Natural killer cell (primary cell): ENCODE measurements around the gene RAP2C. TPM values are rescaled to one million over a fixed set of nuclear protein-coding genes. Genes with fewer than 3 reads are reported as not detected.

Experiments
- ATAC-seq, 3 donors: fragments of 150-1000 bp in 2 of 3; fragments of 200-7000 bp in 1 of 3; cut with Tn5 transposase; 1 replicate in 1 of 3; 2 replicates in 2 of 3; pipeline ENCODE4 v1.10.0; 2021; ENCODE audit warnings: mild to moderate bottlenecking in 2 of 3, moderate library complexity in 2 of 3
- DNase-seq, 2 donors: peaks; one replicate each; pipeline versions ENCODE4 v3.0.0 to v3.0.0-alpha.2; 2013 to 2021; ENCODE audit warnings: mixed read lengths in 1 of 2
- H3K27ac ChIP-seq: one replicate; pipeline ENCODE4 v1.5.1; 2013; ENCODE audit warnings: mild to moderate bottlenecking, low read length
- H3K27me3 ChIP-seq: one replicate; pipeline ENCODE4 v1.6.1; 2013; ENCODE audit warnings: low read length; ENCODE audit not compliant: control insufficient read depth, insufficient read depth
- H3K36me3 ChIP-seq: one replicate; pipeline ENCODE4 v1.6.1; 2013; ENCODE audit warnings: low read length; ENCODE audit not compliant: control insufficient read depth, insufficient read depth
- H3K4me1 ChIP-seq: one replicate; pipeline ENCODE4 v1.6.1; 2013; ENCODE audit warnings: low read length; ENCODE audit not compliant: control insufficient read depth, insufficient read depth
- H3K4me3 ChIP-seq: one replicate; pipeline ENCODE4 v1.5.1; 2013; ENCODE audit warnings: low read length
- H3K9me3 ChIP-seq: one replicate; pipeline ENCODE4 v1.6.1; 2013; ENCODE audit warnings: low read length; ENCODE audit not compliant: control insufficient read depth, insufficient read depth
- H3K27ac Mint-ChIP-seq, 2 donors: one replicate each; pipeline ENCODE4 v1.8.0; 2022; ENCODE audit warnings: mild to moderate bottlenecking in 2 of 2, mixed read lengths in 2 of 2, moderate library complexity in 1 of 2
- H3K27me3 Mint-ChIP-seq, 2 donors: one replicate each; pipeline ENCODE4 v1.8.0; 2022; ENCODE audit warnings: low read depth in 2 of 2, mixed read lengths in 2 of 2
- H3K36me3 Mint-ChIP-seq: one replicate; pipeline ENCODE4 v1.8.0; 2022; ENCODE audit warnings: mixed read lengths
- H3K4me1 Mint-ChIP-seq, 2 donors: one replicate each; pipeline ENCODE4 v1.8.0; 2022; ENCODE audit warnings: mixed read lengths in 2 of 2
- H3K4me3 Mint-ChIP-seq: one replicate; pipeline ENCODE4 v1.8.0; 2022; ENCODE audit warnings: mild to moderate bottlenecking, moderate library complexity, mixed read lengths
- H3K9me3 Mint-ChIP-seq, 2 donors: one replicate each; pipeline ENCODE4 v1.8.0; 2022; ENCODE audit warnings: mixed read lengths in 2 of 2
- WGBS: methylation state at CpG from one replicate; pipeline ENCODE4 v1.1.7; 2013; ENCODE audit warnings: missing lambda C conversion rate; ENCODE audit not compliant: insufficient coverage; 5-methylcytosine and 5-hydroxymethylcytosine counted together
- intact Hi-C: fragments of 100-400 bp; cut with micrococcal nuclease; formaldehyde crosslinking; loops from one replicate; pipeline ENCODE4 v1.14.2; 2022
- total RNA-seq, 4 donors: library from RNA; stranded (reverse); fragments of 120-200 nt in 1 of 4; gene quantifications; one replicate each; pipeline versions ENCODE4 v1.2.3 to v1.2.4, GENCODE V29; 2013 to 2022
- TF ChIP-seq, protein P1 (sequence below): fragments of 200-600 bp; IDR thresholded peaks from one replicate; pipeline ENCODE4 v1.8.0; 2022; ENCODE audit warnings: antibody characterized with exemption

The RAP2C gene
- total RNA-seq, 3 donors from 2014 or later (not counting 1 experiment from before 2014, with no cell fraction given) = 58.1 to 66.4 (median 60.0) TPM

DNA sequence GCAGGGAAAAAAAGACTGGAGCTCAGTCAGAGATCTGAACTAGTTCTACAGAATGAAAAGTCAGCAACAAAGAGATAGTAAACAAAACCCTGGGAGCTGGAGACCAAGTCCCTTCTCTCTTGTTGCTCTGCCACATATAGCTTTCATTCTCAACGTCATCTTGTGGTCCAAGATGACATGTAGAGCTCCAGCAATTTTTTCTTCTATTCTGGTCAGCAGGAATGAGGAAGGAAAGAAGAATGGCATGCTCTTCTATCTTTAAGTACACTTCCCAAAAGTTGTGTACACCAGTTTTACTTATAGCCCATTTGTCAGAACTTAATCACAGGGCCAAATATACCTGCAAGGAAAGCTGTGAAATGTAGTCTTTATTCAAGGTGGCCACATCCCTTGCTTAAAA, 45.6 kb downstream of the RAP2C start:
- Mint-ChIP-seq H3K27me3 (peaks cover 6 to 15% of the 10 kb centered on the region in 2 donors), H3K4me3 (no peak overlapping the region), H3K4me1 (no peaks in the 10 kb centered on the region), H3K9me3 (no peaks in the 10 kb centered on the region), H3K27ac (no peak overlapping the region), H3K36me3 (no peaks in the 10 kb centered on the region)
- intact Hi-C loops = no loop called here
- Histone ChIP-seq H3K27ac (no peak overlapping the region), H3K4me1 (no peaks in the 10 kb centered on the region), H3K36me3 (no peaks in the 10 kb centered on the region), H3K9me3 (no peaks in the 10 kb centered on the region), H3K27me3 (no peaks in the 10 kb centered on the region), H3K4me3 (no peak overlapping the region)
- ATAC-seq (no peak), DNase-seq (no peak)
- TF ChIP-seq, protein P1, sequence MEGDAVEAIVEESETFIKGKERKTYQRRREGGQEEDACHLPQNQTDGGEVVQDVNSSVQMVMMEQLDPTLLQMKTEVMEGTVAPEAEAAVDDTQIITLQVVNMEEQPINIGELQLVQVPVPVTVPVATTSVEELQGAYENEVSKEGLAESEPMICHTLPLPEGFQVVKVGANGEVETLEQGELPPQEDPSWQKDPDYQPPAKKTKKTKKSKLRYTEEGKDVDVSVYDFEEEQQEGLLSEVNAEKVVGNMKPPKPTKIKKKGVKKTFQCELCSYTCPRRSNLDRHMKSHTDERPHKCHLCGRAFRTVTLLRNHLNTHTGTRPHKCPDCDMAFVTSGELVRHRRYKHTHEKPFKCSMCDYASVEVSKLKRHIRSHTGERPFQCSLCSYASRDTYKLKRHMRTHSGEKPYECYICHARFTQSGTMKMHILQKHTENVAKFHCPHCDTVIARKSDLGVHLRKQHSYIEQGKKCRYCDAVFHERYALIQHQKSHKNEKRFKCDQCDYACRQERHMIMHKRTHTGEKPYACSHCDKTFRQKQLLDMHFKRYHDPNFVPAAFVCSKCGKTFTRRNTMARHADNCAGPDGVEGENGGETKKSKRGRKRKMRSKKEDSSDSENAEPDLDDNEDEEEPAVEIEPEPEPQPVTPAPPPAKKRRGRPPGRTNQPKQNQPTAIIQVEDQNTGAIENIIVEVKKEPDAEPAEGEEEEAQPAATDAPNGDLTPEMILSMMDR = no peak
- WGBS = 67% methylated on average over 1 of the region's 1 CpG

DNA sequence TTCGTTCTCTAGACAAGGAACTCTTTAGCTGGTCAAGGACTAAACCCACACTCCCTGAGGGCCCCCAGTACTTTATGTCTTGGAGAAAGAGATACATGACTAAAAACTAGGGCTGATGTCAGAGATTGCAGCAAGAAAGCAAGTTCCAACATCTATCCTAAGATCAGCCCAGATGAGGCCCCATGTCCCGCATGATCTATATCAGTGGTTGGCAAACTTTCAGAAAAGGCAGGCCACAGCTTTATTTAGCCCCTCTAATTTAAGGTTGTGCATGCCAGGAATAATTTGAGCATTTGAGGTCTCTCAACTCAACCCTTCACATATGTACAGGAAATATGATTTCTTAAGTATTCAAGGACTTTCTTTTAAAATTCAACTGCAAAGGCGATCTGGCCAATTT, 47.4 kb downstream of the RAP2C start:
- H3K4me3 ChIP-seq = no peak overlapping the region
- WGBS = 100% methylated on average over 3 of the region's 3 CpGs
- H3K27me3 ChIP-seq = no peaks in the 10 kb centered on the region
- ATAC-seq = no peak
- no peak overlapping the region for H3K27ac ChIP-seq
- no peaks in the 10 kb centered on the region for H3K36me3 ChIP-seq
- TF ChIP-seq, protein P1 = no peak
- peaks cover 10 to 23% of the 10 kb centered on the region in 2 donors for H3K27me3 Mint-ChIP-seq
- intact Hi-C loops = no loop called here
- no peaks in the 10 kb centered on the region for H3K9me3 ChIP-seq
- no peaks in the 10 kb centered on the region for H3K4me1 ChIP-seq
- no peak overlapping the region for H3K4me3 Mint-ChIP-seq
- DNase-seq = no peak
- H3K27ac Mint-ChIP-seq = no peak overlapping the region
- H3K4me1 Mint-ChIP-seq = no peaks in the 10 kb centered on the region
- H3K36me3 Mint-ChIP-seq = no peaks in the 10 kb centered on the region
- H3K9me3 Mint-ChIP-seq = no peaks in the 10 kb centered on the region

DNA sequence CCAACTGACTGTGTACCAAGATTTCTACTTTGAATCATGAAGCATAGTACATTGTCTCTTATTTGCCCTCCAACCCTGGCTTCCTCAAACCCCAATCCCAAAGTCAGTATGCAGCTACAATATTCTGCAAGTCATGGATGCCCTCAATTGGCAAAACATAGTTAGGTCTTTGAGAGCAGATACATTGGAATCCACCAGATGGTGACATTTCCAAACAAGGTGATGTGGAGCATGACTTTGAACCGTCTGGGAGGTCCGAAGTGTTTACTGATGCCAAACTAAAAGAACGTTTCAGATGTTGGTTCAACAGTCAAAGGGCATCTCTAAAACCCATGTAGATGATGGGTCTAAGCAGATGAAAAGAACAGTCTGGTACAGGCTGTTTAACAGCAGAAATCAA, 47.8 kb downstream of the RAP2C start:
- no peaks in the 10 kb centered on the region for H3K9me3 Mint-ChIP-seq
- no peak overlapping the region for H3K27ac Mint-ChIP-seq
- Histone ChIP-seq H3K36me3 (no peaks in the 10 kb centered on the region), H3K27ac (no peak overlapping the region), H3K27me3 (no peaks in the 10 kb centered on the region), H3K9me3 (no peaks in the 10 kb centered on the region), H3K4me3 (no peak overlapping the region), H3K4me1 (no peaks in the 10 kb centered on the region)
- intact Hi-C loops = no loop called here
- DNase-seq = peak in 1 of 2 donors; percentile 4
- no peak overlapping the region for H3K4me3 Mint-ChIP-seq
- H3K27me3 Mint-ChIP-seq = peaks cover 12 to 27% of the 10 kb centered on the region in 2 donors
- H3K4me1 Mint-ChIP-seq = no peaks in the 10 kb centered on the region
- TF ChIP-seq, protein P1 = no peak
- ATAC-seq = no peak
- no peaks in the 10 kb centered on the region for H3K36me3 Mint-ChIP-seq
- 89% methylated on average over 3 of the region's 3 CpGs for WGBS

DNA sequence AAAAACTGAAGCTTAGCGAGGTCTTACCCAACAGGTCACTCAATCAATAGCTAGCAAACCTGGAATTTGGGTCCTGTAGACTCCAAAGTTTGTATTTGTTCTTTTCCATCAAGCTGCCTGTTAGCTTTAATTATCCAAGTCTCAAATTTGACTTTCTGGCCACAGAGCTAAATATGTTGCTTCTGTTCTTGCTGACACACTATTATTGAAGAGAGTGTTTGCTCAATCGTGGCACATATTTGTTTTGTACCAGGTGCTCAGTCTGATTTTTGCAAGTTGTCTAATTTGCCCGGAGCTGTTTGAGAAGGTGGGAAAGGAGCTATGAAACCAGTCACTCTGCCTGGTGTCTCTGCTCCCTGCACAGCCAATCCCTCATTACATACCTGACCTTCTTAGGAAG, 49.7 kb downstream of the RAP2C start:
- intact Hi-C loops = no loop called here
- ATAC-seq = no peak

More for the DNA sequence above, 49.7 kb downstream of the RAP2C start:
- no peak overlapping the region for H3K27ac ChIP-seq
- H3K4me1 ChIP-seq = no peaks in the 10 kb centered on the region
- H3K4me3 ChIP-seq = no peak overlapping the region
- no peaks in the 10 kb centered on the region for H3K27me3 ChIP-seq
- Mint-ChIP-seq H3K9me3 (no peaks in the 10 kb centered on the region), H3K36me3 (no peaks in the 10 kb centered on the region), H3K4me3 (no peak overlapping the region), H3K27me3 (peaks cover 12 to 42% of the 10 kb centered on the region in 2 donors), H3K27ac (no peak overlapping the region), H3K4me1 (no peaks in the 10 kb centered on the region)
- no peaks in the 10 kb centered on the region for H3K36me3 ChIP-seq
- no peaks in the 10 kb centered on the region for H3K9me3 ChIP-seq
- 73% methylated on average over 1 of the region's 3 CpGs for whole genome bisulfite sequencing
- TF ChIP-seq, protein P1 = no peak
- DNase-seq = no peak
